IMR-90 (cell line): ENCODE measurements around the gene TSPAN4.

Experiments
- CEBPB ChIP-seq: IDR thresholded peaks from 2 replicates; pipeline ENCODE4 v1.6.1; 2012; ENCODE audit warnings: low read depth, low read length, improper control_type of control experiment
- CTCF ChIP-seq: conservative IDR thresholded peaks from 2 replicates; pipeline ENCODE4 v1.5.1; 2012; ENCODE audit warnings: mild to moderate bottlenecking, low read depth, low read length, improper control_type of control experiment
- ELK1 ChIP-seq: fragments of 150-350 bp; IDR thresholded peaks from 2 replicates; pipeline ENCODE4 v1.6.1; 2016; ENCODE audit warnings: low read depth, mild to moderate bottlenecking, low read length, moderate library complexity, borderline replicate concordance
- MAZ ChIP-seq: IDR thresholded peaks from 2 replicates; pipeline ENCODE4 v1.6.1; 2012; ENCODE audit warnings: low read depth, mild to moderate bottlenecking, low read length, improper control_type of control experiment, moderate library complexity, borderline replicate concordance
- MXI1 ChIP-seq: IDR thresholded peaks from 2 replicates; pipeline ENCODE4 v1.6.1; 2012; ENCODE audit warnings: low read depth, mild to moderate bottlenecking, low read length, moderate library complexity, borderline replicate concordance
- POLR2A ChIP-seq: IDR thresholded peaks from 2 replicates; pipeline ENCODE4 v1.6.1; 2012; ENCODE audit warnings: mild to moderate bottlenecking, low read depth, low read length
- RFX5 ChIP-seq: IDR thresholded peaks from 2 replicates; pipeline ENCODE4 v1.8.0; 2012; ENCODE audit warnings: low read depth, mild to moderate bottlenecking, low read length, moderate library complexity
- SMC3 ChIP-seq: fragments of 150-350 bp; IDR thresholded peaks from 2 replicates; pipeline ENCODE4 v1.6.1; 2016; ENCODE audit warnings: low read depth, mild to moderate bottlenecking, antibody characterized with exemption, low read length, moderate library complexity

- TF ChIP-seq ELK1, result no peak
- peak; percentile 13; the same call in 1 of the 2 replicates for TF ChIP-seq CTCF
- TF ChIP-seq POLR2A, result no peak; the same call in 1 of the 2 replicates
- TF ChIP-seq SMC3, result no peak
- TF ChIP-seq MAZ, result no peak
- TF ChIP-seq RFX5, result no peak
- TF ChIP-seq MXI1, result no peak
- TF ChIP-seq CEBPB, result no peak
These were observed 4.0 kb upstream of the TSPAN4 start for GRCh38 chr11:838441-839279.
